Muscle layer of duodenum (tissue), 2 donors: ENCODE measurements around the gene NCK1.
A peak's percentile ranks its signal among the peaks of the same experiment; 100 is the strongest.

Experiments
- H3K27ac ChIP-seq: one replicate; pipeline ENCODE4 v1.7.0; 2013; ENCODE audit warnings: mild to moderate bottlenecking, low read length
- H3K27me3 ChIP-seq: one replicate; pipeline ENCODE4 v1.7.0; 2013; ENCODE audit warnings: low read depth, mild to moderate bottlenecking, control low read depth, low read length
- H3K36me3 ChIP-seq, 2 donors: one replicate each; pipeline ENCODE4 v1.7.0; 2013; ENCODE audit warnings: low read length in 2 of 2, control low read depth in 1 of 2, mild to moderate bottlenecking in 1 of 2; ENCODE audit not compliant: insufficient read depth in 2 of 2, control insufficient read depth in 1 of 2
- H3K4me1 ChIP-seq, 2 donors: one replicate each; pipeline ENCODE4 v1.7.0; 2013; ENCODE audit warnings: low read length in 2 of 2, mild to moderate bottlenecking in 2 of 2, control low read depth in 1 of 2, moderate library complexity in 1 of 2; ENCODE audit not compliant: insufficient read depth in 2 of 2, control insufficient read depth in 1 of 2
- H3K4me3 ChIP-seq, 2 donors: one replicate each; pipeline ENCODE4 v1.7.0; 2013; ENCODE audit warnings: low read length in 2 of 2, low read depth in 1 of 2, mild to moderate bottlenecking in 1 of 2
- H3K9me3 ChIP-seq, 2 donors: one replicate each; pipeline ENCODE4 v1.7.0; 2013; ENCODE audit warnings: low read length in 2 of 2, control low read depth in 1 of 2, mild to moderate bottlenecking in 1 of 2; ENCODE audit not compliant: control insufficient read depth in 1 of 2
- donor health status: healthy.

Gene NCK1

GRCh38 chr3:136989781-136990524 lies 127.9 kb downstream of the NCK1 start:
- Histone ChIP-seq H3K9me3 (no peaks in the 10 kb centered on the region), H3K27ac (no peak overlapping the region), H3K36me3 (no peaks in the 10 kb centered on the region), H3K4me1 (peaks cover 0 to 6% of the 10 kb centered on the region in 2 donors), H3K4me3 (no peak overlapping the region), H3K27me3 (no peaks in the 10 kb centered on the region)

DNA sequence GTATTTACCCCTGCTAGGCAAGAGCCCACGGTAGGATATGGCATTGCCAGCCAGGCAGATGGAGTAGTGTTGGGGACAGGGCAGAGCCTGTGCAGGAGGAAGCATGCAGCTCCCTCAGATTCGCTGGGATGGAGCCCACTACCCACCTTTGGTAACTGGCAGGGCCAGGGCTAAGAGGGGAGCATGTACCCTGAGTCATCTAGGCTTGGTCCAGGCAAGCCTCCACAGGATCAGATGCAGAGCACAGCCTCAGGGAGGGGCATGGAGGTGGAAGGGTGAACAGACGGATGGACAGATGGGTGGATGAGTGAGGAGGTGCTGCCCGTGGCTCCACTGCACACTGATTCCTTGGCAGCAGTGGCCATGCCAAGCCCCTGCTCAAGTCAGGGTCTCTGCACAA lies 128.8 kb downstream of the NCK1 start:
- Histone ChIP-seq H3K4me1 (peaks cover 0 to 6% of the 10 kb centered on the region in 2 donors), H3K27ac (no peak overlapping the region), H3K27me3 (no peaks in the 10 kb centered on the region), H3K9me3 (no peaks in the 10 kb centered on the region), H3K4me3 (no peak overlapping the region), H3K36me3 (no peaks in the 10 kb centered on the region)

GRCh38 chr3:136992115-136992514 lies 130.1 kb downstream of the NCK1 start:
- Histone ChIP-seq H3K27me3 (no peaks in the 10 kb centered on the region), H3K9me3 (no peaks in the 10 kb centered on the region), H3K36me3 (no peaks in the 10 kb centered on the region), H3K27ac (no peak overlapping the region), H3K4me3 (no peak overlapping the region), H3K4me1 (peaks cover 0 to 6% of the 10 kb centered on the region in 2 donors)

DNA sequence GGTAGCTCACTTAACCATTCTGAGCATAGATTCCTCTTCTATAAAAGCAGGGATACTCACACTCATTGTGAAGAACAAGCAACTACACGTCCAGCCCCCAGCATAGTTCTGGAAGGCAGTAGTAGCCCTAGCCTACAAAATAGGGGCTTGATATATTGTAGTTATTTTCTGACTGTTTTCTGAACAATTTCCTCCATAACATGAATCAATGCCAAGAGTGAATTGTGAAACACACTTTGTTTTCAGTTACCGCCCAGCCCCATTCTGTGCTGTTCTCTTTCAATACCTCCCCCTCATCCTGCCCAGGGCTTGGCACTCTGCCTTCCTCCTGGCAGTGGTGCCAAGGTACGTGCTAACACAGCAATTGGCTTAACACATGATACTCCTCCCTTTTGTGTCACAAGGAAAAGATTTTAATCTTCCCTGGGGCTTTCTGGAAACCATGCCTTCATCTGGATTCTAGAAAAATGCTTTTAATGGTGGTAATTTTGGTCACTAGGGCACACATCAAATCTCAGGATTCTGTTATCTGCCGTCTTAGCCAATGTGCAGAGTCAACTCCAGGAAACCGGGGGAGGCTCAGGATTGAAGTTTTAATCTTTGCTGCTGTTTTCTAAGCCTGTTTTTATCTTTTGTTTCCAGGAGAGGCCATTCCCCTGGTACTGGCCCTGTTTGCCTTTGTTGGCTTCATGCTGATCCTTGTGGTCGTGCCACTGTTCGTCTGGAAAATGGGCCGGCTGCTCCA lies 132.9 kb downstream of the NCK1 start:
- H3K4me3 ChIP-seq, result no peak overlapping the region
- H3K27ac ChIP-seq, result peak overlapping the region; percentile 69
- H3K9me3 ChIP-seq, result no peaks in the 10 kb centered on the region
- H3K27me3 ChIP-seq, result no peaks in the 10 kb centered on the region
- no peaks in the 10 kb centered on the region for H3K36me3 ChIP-seq
- peaks cover 0 to 6% of the 10 kb centered on the region in 2 donors for H3K4me1 ChIP-seq

DNA sequence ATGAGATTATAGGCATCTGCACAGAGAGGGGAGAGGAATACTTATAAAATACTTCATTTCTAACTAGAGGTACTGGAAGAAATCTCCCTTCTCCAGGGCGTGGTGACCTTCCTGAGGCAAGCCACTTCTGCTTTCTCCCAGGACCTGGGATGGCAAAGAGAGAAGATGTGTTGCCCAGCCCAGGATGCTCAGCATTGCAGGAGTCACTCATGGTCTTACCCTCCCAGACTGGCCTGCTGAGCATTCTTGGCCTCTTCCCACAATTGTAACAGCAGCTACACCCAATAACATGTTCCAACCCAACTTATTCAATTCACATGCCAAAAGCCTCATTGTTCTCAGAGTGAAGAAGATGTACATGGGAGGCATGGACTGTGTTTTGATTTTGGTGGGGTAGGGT lies 133.6 kb downstream of the NCK1 start:
- Histone ChIP-seq H3K36me3 (no peaks in the 10 kb centered on the region), H3K4me1 (peaks cover 0 to 6% of the 10 kb centered on the region in 2 donors), H3K4me3 (no peak overlapping the region), H3K27me3 (no peaks in the 10 kb centered on the region), H3K27ac (peak overlapping the region; percentile 69), H3K9me3 (no peaks in the 10 kb centered on the region)
